ENCODE results near the gene ETS1. TPM values are rescaled to one million over a fixed set of nuclear protein-coding genes. Genes with fewer than 3 reads are reported as not detected.
A peak's percentile ranks its signal among the peaks of the same experiment; 100 is the strongest.

Gene ETS1
- total RNA-seq, 4 donors from 2014 or later = 23.6 to 56.7 (median 29.2) TPM

- H3K27me3 ChIP-seq = no peaks in the 10 kb centered on the region
- H3K4me3 ChIP-seq = peak overlapping the region; percentile 62 to 78 (median 70)
- in situ Hi-C loops (cut with MboI; ENCODE audit: low pct_ligation_motif_present in 1 of 4, low pct_unique_long_range_greater_than_20kb in 1 of 4, low sequenced_read_pairs in 3 of 4) = loop anchor here in 1 of 4 donors (25.0 kb wide), 1 partner anchor 234 kb away; no protein-coding TSS in a partner anchor
- no peak for TF ChIP-seq EP300 (IDR thresholded peaks at IDR 0.05; ENCODE audit: low read depth)
- no peak for TF ChIP-seq CTCF (IDR thresholded peaks at IDR 0.05)
- no peak for TF ChIP-seq POLR2AphosphoS5 (IDR thresholded peaks at IDR 0.05)
- TF ChIP-seq POLR2A (IDR thresholded peaks at IDR 0.05) = no peak
- H3K4me1 ChIP-seq = peaks cover 15 to 71% (median 36%) of the 10 kb centered on the region in 4 donors
- no peaks in the 10 kb centered on the region for H3K9me3 ChIP-seq
- 0% methylated on average over 8 to 18 of the region's 19 CpGs for WGBS, 2 donors (ENCODE audit: low coverage in 1 of 2)
- H3K27ac ChIP-seq = peak overlapping the region; percentile 88 to 95 (median 91)
- intact Hi-C loops (cut with DNase I; ENCODE audit: low total_unique reads) = loop anchor here (10.0 kb wide), 1 partner anchor 227 kb away; no protein-coding TSS in a partner anchor
- no peaks in the 10 kb centered on the region for H3K36me3 ChIP-seq
- no peak for DNase-seq
Measured at GRCh38 chr11:128521682-128522054, 65.7 kb downstream of the ETS1 start.

GRCh38 chr11:128520888-128521681, 66.3 kb downstream of the ETS1 start:
- Histone ChIP-seq H3K36me3 (no peaks in the 10 kb centered on the region), H3K9me3 (no peaks in the 10 kb centered on the region), H3K4me3 (peak overlapping the region; percentile 62 to 78 (median 70)), H3K4me1 (peaks cover 21 to 77% (median 42%) of the 10 kb centered on the region in 4 donors), H3K27ac (peak overlapping the region; percentile 88 to 95 (median 91)), H3K27me3 (no peaks in the 10 kb centered on the region)
- no peak for DNase-seq
- in situ Hi-C loops (cut with MboI; ENCODE audit: low pct_ligation_motif_present in 1 of 4, low pct_unique_long_range_greater_than_20kb in 1 of 4, low sequenced_read_pairs in 3 of 4) = loop anchor here in 1 of 4 donors (25.0 kb wide), 1 partner anchor 234 kb away; no protein-coding TSS in a partner anchor
- peak in 1 of 5 experiments; percentile 11 for TF ChIP-seq CTCF (IDR thresholded peaks at IDR 0.05)
- no peak for TF ChIP-seq POLR2AphosphoS5 (IDR thresholded peaks at IDR 0.05)
- no peak for TF ChIP-seq POLR2A (IDR thresholded peaks at IDR 0.05)
- no peak for TF ChIP-seq EP300 (IDR thresholded peaks at IDR 0.05; ENCODE audit: low read depth)
- intact Hi-C loops (cut with DNase I; ENCODE audit: low total_unique reads) = loop anchor here (10.0 kb wide), 1 partner anchor 226 kb away; no protein-coding TSS in a partner anchor
- WGBS, 2 donors (ENCODE audit: low coverage in 1 of 2) = 8 to 10% methylated on average over 2 to 12 of the region's 12 CpGs

- H3K4me1 ChIP-seq = peaks cover 22 to 77% (median 47%) of the 10 kb centered on the region in 4 donors
- no peak for TF ChIP-seq CTCF (IDR thresholded peaks at IDR 0.05)
- peak; percentile 14 for TF ChIP-seq POLR2A (IDR thresholded peaks at IDR 0.05)
- in situ Hi-C loops (cut with MboI; ENCODE audit: low pct_ligation_motif_present in 1 of 4, low pct_unique_long_range_greater_than_20kb in 1 of 4, low sequenced_read_pairs in 3 of 4) = loop anchor here in 1 of 4 donors (25.0 kb wide), 1 partner anchor 233 kb away; no protein-coding TSS in a partner anchor
Measured at GRCh38 chr11:128520206-128520887, 67.0 kb downstream of the ETS1 start.

GRCh38 chr11:128519338-128519737, 68.0 kb downstream of the ETS1 start:
- H3K27me3 ChIP-seq = no peaks in the 10 kb centered on the region
- no peaks in the 10 kb centered on the region for H3K36me3 ChIP-seq
- DNase-seq = no peak
- H3K27ac ChIP-seq = peak overlapping the region; percentile 88 to 95 (median 91)
- TF ChIP-seq EP300 (IDR thresholded peaks at IDR 0.05; ENCODE audit: low read depth) = no peak
- TF ChIP-seq POLR2AphosphoS5 (IDR thresholded peaks at IDR 0.05) = no peak
- no peak for TF ChIP-seq POLR2A (IDR thresholded peaks at IDR 0.05)
- TF ChIP-seq CTCF (IDR thresholded peaks at IDR 0.05) = no peak
- peak overlapping the region in 3 of 4 donors; percentile 62 to 74 (median 67) for H3K4me3 ChIP-seq
- peaks cover 22 to 74% (median 50%) of the 10 kb centered on the region in 4 donors for H3K4me1 ChIP-seq
- no peaks in the 10 kb centered on the region for H3K9me3 ChIP-seq
- WGBS, 2 donors (ENCODE audit: low coverage in 1 of 2) = 27% methylated on average over 2 to 4 of the region's 4 CpGs
- intact Hi-C loops (cut with DNase I; ENCODE audit: low total_unique reads) = no loop called here
- in situ Hi-C loops (cut with MboI; ENCODE audit: low pct_ligation_motif_present in 1 of 4, low pct_unique_long_range_greater_than_20kb in 1 of 4, low sequenced_read_pairs in 3 of 4) = loop anchor here in 1 of 4 donors (25.0 kb wide), 1 partner anchor 232 kb away; no protein-coding TSS in a partner anchor

More at GRCh38 chr11:128520206-128520887, 67.0 kb downstream of the ETS1 start:
- no peaks in the 10 kb centered on the region for H3K27me3 ChIP-seq
- no peaks in the 10 kb centered on the region for H3K36me3 ChIP-seq
- intact Hi-C loops (cut with DNase I; ENCODE audit: low total_unique reads) = loop anchor here (10.0 kb wide), 1 partner anchor 226 kb away; no protein-coding TSS in a partner anchor
- DNase-seq = no peak
- WGBS, 2 donors (ENCODE audit: low coverage in 1 of 2) = 52 to 70% methylated on average over 3 to 7 of the region's 7 CpGs
- H3K27ac ChIP-seq = peak overlapping the region; percentile 88 to 95 (median 91)
- peak overlapping the region; percentile 4 to 74 (median 64) for H3K4me3 ChIP-seq
- H3K9me3 ChIP-seq = no peaks in the 10 kb centered on the region

All from transverse colon (tissue), 4 donors.